ENCODE data around the gene SYNGR3.

Gene SYNGR3

DNA sequence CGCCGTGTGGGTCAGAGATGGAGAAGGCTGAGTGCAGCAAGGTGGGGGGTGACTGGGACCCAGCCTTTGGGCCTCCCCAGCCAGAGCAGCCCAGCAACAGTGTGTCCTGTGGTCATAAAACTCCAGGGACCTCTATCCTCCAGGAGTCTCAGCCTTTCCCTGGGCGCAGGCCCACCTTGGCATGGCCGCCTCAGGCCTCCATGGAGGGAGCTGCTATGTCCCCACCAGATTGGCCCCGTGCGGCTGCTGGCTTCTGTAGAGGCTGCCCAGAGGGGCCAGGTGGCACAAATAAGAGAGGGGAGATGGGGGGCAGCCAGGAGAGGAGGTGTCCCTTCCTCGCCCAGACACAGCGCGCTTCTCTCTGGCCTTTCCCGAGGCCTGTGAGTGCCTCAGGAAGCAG is 2.6 kb upstream of the SYNGR3 start:
- peaks cover 4% of the 10 kb centered on the region; the same call in 1 of the 2 replicates for H3K4me1 ChIP-seq (ENCODE audit: insufficient read depth, low read length)

DNA sequence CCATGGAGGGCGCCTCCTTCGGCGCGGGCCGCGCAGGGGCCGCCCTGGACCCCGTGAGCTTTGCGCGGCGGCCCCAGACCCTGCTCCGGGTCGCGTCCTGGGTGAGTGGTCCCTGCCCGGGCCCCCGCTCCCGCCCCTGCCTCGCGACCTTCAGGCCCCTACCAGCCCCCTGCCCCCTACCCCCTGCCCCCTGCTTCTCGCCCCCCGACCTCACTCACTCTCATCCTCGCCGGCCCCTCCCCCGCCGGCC is 256 bp downstream of the SYNGR3 start:
- Histone ChIP-seq H3K9ac (ENCODE audit: low read depth, low read length) (no peak overlapping the region), H3K4me3 (ENCODE audit: low read length) (peak overlapping the region; percentile 73), H3K36me3 (ENCODE audit: insufficient read depth, low read length) (peaks cover 13% of the 10 kb centered on the region), H3K27me3 (ENCODE audit: insufficient read depth, low read length) (peaks cover 39% of the 10 kb centered on the region), H3K27ac (ENCODE audit: low read depth, low read length) (no peak overlapping the region), H3K4me1 (ENCODE audit: insufficient read depth, low read length) (peaks cover 4% of the 10 kb centered on the region; the same call in 1 of the 2 replicates), H3K9me3 (ENCODE audit: insufficient read depth, low read depth, low read length) (no peaks in the 10 kb centered on the region)
- WGBS, result 1% methylated on average over 19 of the region's 25 CpGs

More for the DNA sequence above, 2.6 kb upstream of the SYNGR3 start:
- Histone ChIP-seq H3K27me3 (ENCODE audit: insufficient read depth, low read length) (peaks cover 46% of the 10 kb centered on the region), H3K9me3 (ENCODE audit: insufficient read depth, low read depth, low read length) (no peaks in the 10 kb centered on the region), H3K4me3 (ENCODE audit: low read length) (no peak overlapping the region), H3K27ac (ENCODE audit: low read depth, low read length) (no peak overlapping the region), H3K9ac (ENCODE audit: low read depth, low read length) (no peak overlapping the region), H3K36me3 (ENCODE audit: insufficient read depth, low read length) (peaks cover 13% of the 10 kb centered on the region)
- WGBS, result 94% methylated on average over 10 of the region's 10 CpGs

DNA sequence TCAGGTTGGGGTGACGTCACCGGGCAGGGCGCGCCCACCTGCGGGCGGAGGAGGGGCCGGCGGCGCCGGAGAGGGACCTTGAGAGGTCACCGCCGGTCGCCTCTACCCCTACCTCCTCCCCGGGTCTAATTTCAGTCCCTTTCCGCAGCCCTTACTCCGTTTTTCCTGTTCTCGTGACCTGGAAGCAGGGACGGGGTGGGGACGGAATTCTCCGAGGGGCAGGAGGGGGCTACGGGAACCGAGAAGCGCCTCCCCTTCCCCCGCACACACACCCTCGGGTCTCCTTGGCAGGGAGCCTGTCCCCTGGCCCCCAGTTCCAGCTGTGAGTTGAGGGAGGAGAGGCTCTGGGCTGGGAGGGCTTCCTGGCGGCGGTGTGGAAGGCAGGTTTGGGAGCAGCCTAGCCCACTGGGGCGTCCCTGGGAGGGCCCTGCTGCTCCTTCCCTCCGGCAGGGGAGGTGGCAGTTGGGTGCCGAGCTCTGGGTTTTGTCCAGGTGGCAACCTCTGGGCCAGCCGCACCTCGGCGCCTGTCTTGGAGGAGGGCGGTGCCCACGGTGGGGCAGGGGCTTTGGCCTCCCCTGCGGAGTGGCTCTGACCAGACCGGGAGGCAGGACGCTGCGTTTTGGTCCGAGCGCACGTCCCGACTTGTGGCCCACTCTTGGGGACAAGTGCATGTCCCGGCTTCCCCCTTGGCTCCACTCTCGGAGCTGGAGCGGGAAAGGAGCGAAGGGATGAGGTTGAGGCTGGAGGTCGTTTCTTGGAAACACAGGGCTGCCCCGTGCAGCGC is 773 bp downstream of the SYNGR3 start:
- 1% methylated on average over 45 of the region's 50 CpGs for WGBS
- peak overlapping the region; percentile 58 for H3K9ac ChIP-seq (ENCODE audit: low read depth, low read length)
- peaks cover 4% of the 10 kb centered on the region; the same call in 1 of the 2 replicates for H3K4me1 ChIP-seq (ENCODE audit: insufficient read depth, low read length)
- peaks cover 12% of the 10 kb centered on the region for H3K36me3 ChIP-seq (ENCODE audit: insufficient read depth, low read length)
- peak overlapping the region; percentile 48; the same call in 1 of the 2 replicates for H3K27ac ChIP-seq (ENCODE audit: low read depth, low read length)
- peak overlapping the region; percentile 73 for H3K4me3 ChIP-seq (ENCODE audit: low read length)
- peaks cover 39% of the 10 kb centered on the region for H3K27me3 ChIP-seq (ENCODE audit: insufficient read depth, low read length)
- no peaks in the 10 kb centered on the region for H3K9me3 ChIP-seq (ENCODE audit: insufficient read depth, low read depth, low read length)

DNA sequence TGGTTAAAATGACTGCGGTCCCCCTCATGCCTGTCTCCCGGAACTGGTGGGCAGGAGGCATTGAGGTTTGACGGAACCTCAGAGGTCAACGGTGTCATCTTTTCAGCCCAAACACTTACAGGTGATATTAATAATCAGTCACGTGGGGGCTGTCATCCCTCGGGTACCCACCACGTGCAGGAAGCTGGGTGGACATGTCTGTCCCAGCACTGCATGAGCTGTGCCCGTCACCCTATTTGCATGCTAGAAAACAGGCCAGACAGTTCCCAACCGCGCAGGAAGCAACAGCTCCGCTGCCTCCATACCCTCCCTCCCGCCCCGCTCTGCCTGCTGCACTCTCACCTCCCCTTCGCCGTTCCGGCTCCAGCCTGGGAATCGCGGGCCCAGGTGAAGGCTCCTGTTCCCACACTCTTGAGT is 1.4 kb downstream of the SYNGR3 start:
- Histone ChIP-seq H3K36me3 (ENCODE audit: insufficient read depth, low read length) (peaks cover 6% of the 10 kb centered on the region), H3K9ac (ENCODE audit: low read depth, low read length) (no peak overlapping the region), H3K27me3 (ENCODE audit: insufficient read depth, low read length) (peaks cover 39% of the 10 kb centered on the region), H3K4me3 (ENCODE audit: low read length) (peak overlapping the region; percentile 73), H3K9me3 (ENCODE audit: insufficient read depth, low read depth, low read length) (no peaks in the 10 kb centered on the region), H3K27ac (ENCODE audit: low read depth, low read length) (no peak overlapping the region), H3K4me1 (ENCODE audit: insufficient read depth, low read length) (peaks cover 4% of the 10 kb centered on the region; the same call in 1 of the 2 replicates)
- 9% methylated on average over 18 of the region's 18 CpGs for WGBS

DNA sequence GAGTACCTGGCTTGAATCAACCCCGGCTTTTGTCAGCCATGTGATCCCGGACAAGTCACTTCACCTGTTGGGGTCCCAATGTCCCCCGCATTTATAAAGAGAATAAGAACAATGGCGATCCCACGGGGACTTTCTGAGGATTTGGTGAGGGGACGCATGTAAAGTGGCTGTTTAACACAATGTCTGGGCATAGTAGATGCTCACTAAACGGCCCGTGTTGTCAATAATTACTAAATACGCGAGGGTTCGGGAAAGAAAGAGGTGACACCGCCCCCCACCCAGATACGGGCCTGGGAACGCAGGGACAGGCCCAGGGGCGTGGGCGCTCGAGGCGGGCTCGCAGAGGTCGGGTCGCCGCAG is 1.8 kb downstream of the SYNGR3 start:
- Histone ChIP-seq H3K9ac (ENCODE audit: low read depth, low read length) (no peak overlapping the region), H3K4me1 (ENCODE audit: insufficient read depth, low read length) (peaks cover 4% of the 10 kb centered on the region; the same call in 1 of the 2 replicates), H3K9me3 (ENCODE audit: insufficient read depth, low read depth, low read length) (no peaks in the 10 kb centered on the region), H3K27ac (ENCODE audit: low read depth, low read length) (no peak overlapping the region), H3K27me3 (ENCODE audit: insufficient read depth, low read length) (peaks cover 39% of the 10 kb centered on the region), H3K4me3 (ENCODE audit: low read length) (peak overlapping the region; percentile 56), H3K36me3 (ENCODE audit: insufficient read depth, low read length) (peaks cover 2% of the 10 kb centered on the region; the same call in 1 of the 2 replicates)
- WGBS, result 17% methylated on average over 22 of the region's 22 CpGs

DNA sequence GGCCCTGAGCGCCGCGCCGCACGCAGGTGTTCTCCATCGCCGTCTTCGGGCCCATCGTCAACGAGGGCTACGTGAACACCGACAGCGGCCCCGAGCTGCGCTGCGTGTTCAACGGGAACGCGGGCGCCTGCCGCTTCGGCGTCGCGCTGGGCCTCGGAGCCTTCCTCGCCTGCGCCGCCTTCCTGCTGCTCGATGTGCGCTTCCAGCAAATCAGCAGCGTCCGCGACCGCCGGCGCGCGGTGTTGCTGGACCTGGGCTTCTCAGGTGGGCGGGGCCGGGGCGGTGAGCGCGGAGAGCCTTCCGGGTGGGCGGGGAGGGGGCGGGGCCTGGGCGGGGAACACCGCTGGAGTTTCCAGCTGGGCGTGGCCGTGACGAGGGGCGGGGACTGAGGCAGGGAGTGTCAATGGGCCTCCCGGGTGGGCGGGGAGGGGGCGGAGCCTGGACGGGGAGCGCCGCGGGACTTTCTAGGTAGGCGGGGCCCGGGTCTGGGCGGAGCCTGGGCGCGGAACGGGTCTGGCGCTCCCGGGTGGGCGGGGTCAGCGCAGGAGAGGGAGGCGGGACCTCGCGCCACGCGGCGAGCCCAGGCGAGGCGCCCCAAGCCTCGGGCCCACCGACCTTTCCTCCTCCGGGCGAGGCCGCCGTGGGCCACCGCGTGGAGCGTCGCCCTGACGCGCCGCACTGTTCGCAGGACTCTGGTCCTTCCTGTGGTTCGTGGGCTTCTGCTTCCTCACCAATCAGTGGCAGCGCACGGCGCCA is 2.4 kb downstream of the SYNGR3 start:
- H3K9me3 ChIP-seq (ENCODE audit: insufficient read depth, low read depth, low read length), result no peaks in the 10 kb centered on the region
- peak overlapping the region; percentile 41; the same call in 1 of the 2 replicates for H3K27ac ChIP-seq (ENCODE audit: low read depth, low read length)
- peaks cover 4% of the 10 kb centered on the region; the same call in 1 of the 2 replicates for H3K4me1 ChIP-seq (ENCODE audit: insufficient read depth, low read length)

DNA sequence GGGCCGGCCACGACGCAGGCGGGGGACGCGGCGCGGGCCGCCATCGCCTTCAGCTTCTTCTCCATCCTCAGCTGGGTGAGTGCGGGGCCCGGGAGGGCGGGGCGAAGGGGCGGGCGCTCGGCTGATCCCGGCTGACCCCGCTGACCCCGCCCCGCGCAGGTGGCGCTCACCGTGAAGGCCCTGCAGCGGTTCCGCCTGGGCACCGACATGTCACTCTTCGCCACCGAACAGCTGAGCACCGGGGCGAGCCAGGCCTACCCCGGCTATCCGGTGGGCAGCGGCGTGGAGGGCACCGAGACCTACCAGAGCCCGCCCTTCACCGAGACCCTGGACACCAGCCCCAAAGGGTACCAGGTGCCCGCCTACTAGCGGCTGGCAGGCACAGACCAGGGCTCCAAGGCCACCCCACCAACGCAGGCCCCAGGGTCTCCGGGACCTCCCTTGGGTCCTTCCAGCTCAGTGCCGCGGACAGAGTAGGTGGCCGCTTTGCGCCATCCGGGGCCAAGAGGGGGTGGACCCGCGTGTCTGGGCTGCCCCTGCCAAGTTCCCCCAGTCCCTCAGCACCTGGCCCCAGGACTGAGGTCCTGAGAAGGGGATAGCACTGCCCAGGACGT is 3.0 kb downstream of the SYNGR3 start:
- Histone ChIP-seq H3K27me3 (ENCODE audit: insufficient read depth, low read length) (peaks cover 39% of the 10 kb centered on the region), H3K9ac (ENCODE audit: low read depth, low read length) (peak overlapping the region; percentile 80), H3K4me3 (ENCODE audit: low read length) (peak overlapping the region; percentile 61), H3K36me3 (ENCODE audit: insufficient read depth, low read length) (peaks cover 11% of the 10 kb centered on the region), H3K4me1 (ENCODE audit: insufficient read depth, low read length) (peaks cover 4% of the 10 kb centered on the region; the same call in 1 of the 2 replicates), H3K27ac (ENCODE audit: low read depth, low read length) (peak overlapping the region; percentile 41; the same call in 1 of the 2 replicates), H3K9me3 (ENCODE audit: insufficient read depth, low read depth, low read length) (no peaks in the 10 kb centered on the region)
- 77% methylated on average over 50 of the region's 50 CpGs for WGBS

More for the DNA sequence above, 2.4 kb downstream of the SYNGR3 start:
- peaks cover 39% of the 10 kb centered on the region for H3K27me3 ChIP-seq (ENCODE audit: insufficient read depth, low read length)
- H3K4me3 ChIP-seq (ENCODE audit: low read length), result peak overlapping the region; percentile 61
- peak overlapping the region; percentile 80 for H3K9ac ChIP-seq (ENCODE audit: low read depth, low read length)
- 12% methylated on average over 89 of the region's 96 CpGs for WGBS
- peaks cover 4% of the 10 kb centered on the region for H3K36me3 ChIP-seq (ENCODE audit: insufficient read depth, low read length)

DNA sequence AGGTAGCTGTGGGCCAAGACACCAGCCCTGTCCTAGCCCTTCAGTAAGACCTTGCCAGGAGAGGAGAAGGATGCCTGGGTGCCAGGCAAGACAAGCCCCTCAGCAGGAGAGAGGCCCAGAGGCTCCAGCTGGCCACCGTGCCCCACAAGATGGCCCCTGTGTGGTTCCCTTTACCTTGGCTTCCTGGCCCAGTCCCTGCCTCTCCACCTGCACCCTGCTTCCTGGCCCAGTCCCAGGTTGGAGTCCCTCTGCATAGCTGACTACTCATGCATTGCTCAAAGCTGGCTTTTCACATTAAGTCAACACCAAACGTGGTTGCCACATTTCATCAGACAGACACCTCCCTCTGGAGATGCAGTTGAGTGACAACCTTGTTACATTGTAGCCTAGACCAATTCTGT is 4.0 kb downstream of the SYNGR3 start:
- WGBS, result 75% methylated on average over 2 of the region's 2 CpGs
- Histone ChIP-seq H3K27ac (ENCODE audit: low read depth, low read length) (no peak overlapping the region), H3K9ac (ENCODE audit: low read depth, low read length) (no peak overlapping the region), H3K4me3 (ENCODE audit: low read length) (no peak overlapping the region), H3K9me3 (ENCODE audit: insufficient read depth, low read depth, low read length) (no peaks in the 10 kb centered on the region), H3K27me3 (ENCODE audit: insufficient read depth, low read length) (peaks cover 32% of the 10 kb centered on the region), H3K36me3 (ENCODE audit: insufficient read depth, low read length) (peaks cover 20% of the 10 kb centered on the region), H3K4me1 (ENCODE audit: insufficient read depth, low read length) (peaks cover 4% of the 10 kb centered on the region; the same call in 1 of the 2 replicates)

DNA sequence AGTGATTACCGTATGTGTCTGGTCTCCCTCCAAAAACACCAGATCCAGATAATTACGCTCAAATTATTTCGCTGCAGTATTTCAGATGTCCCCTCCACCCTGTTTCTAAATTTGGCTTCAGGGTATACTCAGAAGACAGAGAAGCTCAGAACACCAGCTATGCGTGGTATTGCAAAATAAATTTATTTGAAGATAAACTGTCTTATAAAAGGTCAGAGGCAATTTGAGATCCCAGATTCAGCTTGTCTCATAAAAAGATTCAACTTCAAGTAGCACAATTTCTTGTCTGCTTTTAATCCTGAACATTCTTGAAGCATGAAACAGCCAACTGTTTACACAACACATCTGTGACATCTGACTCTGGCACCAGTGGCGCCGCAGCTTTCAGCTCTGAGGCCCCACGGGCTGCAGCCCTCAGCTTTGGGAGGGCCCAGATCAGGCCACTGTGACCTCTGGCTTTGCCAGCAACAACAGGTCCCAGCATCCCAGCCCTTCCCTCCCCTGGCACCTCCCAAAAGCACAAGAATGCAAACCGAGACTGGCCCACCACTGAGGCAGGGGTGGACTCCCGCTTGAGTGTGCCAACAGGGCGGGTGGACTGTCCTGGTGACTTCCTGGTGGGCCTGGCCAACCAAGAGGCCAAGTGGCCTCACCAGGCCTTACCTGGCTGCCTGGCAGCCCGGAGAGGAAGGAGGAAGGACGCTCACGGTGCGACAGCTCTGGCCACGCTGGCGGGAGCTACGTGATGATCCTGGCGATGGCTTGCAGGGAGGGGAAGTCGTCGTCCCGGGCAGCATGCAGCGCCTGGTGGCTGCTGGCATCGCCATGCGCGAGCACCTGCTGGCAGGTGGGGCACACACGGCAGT is 8.0 kb downstream of the SYNGR3 start:
- Histone ChIP-seq H3K4me1 (ENCODE audit: insufficient read depth, low read length) (no peaks in the 10 kb centered on the region), H3K9me3 (ENCODE audit: insufficient read depth, low read depth, low read length) (no peaks in the 10 kb centered on the region), H3K4me3 (ENCODE audit: low read length) (no peak overlapping the region), H3K27me3 (ENCODE audit: insufficient read depth, low read length) (peaks cover 4% of the 10 kb centered on the region; the same call in 1 of the 2 replicates), H3K36me3 (ENCODE audit: insufficient read depth, low read length) (peaks cover 57% of the 10 kb centered on the region), H3K9ac (ENCODE audit: low read depth, low read length) (no peak overlapping the region), H3K27ac (ENCODE audit: low read depth, low read length) (no peak overlapping the region)
- WGBS, result 96% methylated on average over 26 of the region's 26 CpGs

DNA sequence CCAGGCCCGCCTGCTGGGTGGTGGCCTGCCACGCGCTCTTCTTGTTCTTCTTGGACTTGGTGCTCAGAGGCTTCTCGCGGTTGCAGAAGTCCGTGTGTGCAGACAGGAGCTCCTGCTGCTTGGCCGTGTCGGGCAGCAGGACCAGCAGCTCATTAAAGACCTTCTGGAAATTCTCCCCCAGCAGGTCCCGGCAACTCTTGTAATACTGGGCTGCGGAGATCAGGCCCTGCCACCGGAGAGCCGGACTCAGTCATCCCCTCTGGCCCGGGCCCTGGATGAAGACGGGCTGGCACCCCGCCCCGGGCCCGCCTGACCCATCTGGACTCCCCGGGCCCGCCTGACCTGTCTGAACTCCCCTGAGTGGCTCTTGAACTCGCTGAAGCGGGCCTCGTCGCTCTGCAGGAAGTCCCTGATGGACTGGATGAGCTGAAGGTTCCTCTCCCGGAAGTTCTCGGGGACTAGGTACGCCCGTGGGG is 8.6 kb downstream of the SYNGR3 start:
- no peaks in the 10 kb centered on the region for H3K27me3 ChIP-seq (ENCODE audit: insufficient read depth, low read length)
- no peak overlapping the region for H3K27ac ChIP-seq (ENCODE audit: low read depth, low read length)
- H3K4me1 ChIP-seq (ENCODE audit: insufficient read depth, low read length), result no peaks in the 10 kb centered on the region
- no peak overlapping the region for H3K4me3 ChIP-seq (ENCODE audit: low read length)
- no peaks in the 10 kb centered on the region for H3K9me3 ChIP-seq (ENCODE audit: insufficient read depth, low read depth, low read length)
- H3K36me3 ChIP-seq (ENCODE audit: insufficient read depth, low read length), result peaks cover 64% of the 10 kb centered on the region
- no peak overlapping the region for H3K9ac ChIP-seq (ENCODE audit: low read depth, low read length)
- WGBS, result 96% methylated on average over 27 of the region's 27 CpGs

Measured in HUES64 (cell line).